Skin epidermis (tissue), 12 donors: Measurements from ENCODE around the gene ATP8A1.
"Not testable (repeated sequence)": the region's sequence is repeated elsewhere in the genome, so short reads cannot be mapped to it uniquely, and the experiment has no call there.

Source experiments
- H3K27ac ChIP-seq, 21 experiments: fragments of 200-600 bp; sonication (generic) in 11 of 21; one replicate each; pipeline ENCODE4 v1.5.0; 2020; ENCODE audit warnings: mild to moderate bottlenecking in 3 of 21, inconsistent platforms in 2 of 21, moderate library complexity in 2 of 21
- H3K4me3 ChIP-seq, 7 experiments: fragments of 200-600 bp; sonication (generic) in 2 of 7; one replicate each; pipeline ENCODE4 v1.5.0; 2020; ENCODE audit warnings: inconsistent platforms in 2 of 7, mild to moderate bottlenecking in 2 of 7, moderate library complexity in 1 of 7

The ATP8A1 gene

GRCh38 chr4:42531341-42532030 lies 125.4 kb downstream of the ATP8A1 start:
- Histone ChIP-seq H3K27ac (no peak overlapping the region), H3K4me3 (no peak overlapping the region)

GRCh38 chr4:42523066-42523718 lies 133.7 kb downstream of the ATP8A1 start:
- H3K4me3 ChIP-seq = no peak overlapping the region
- no peak overlapping the region for H3K27ac ChIP-seq

- Histone ChIP-seq H3K27ac (no peak overlapping the region), H3K4me3 (no peak overlapping the region)
Observed at GRCh38 chr4:42519803-42520417, 137.0 kb downstream of the ATP8A1 start.

GRCh38 chr4:42515156-42515884 lies 141.6 kb downstream of the ATP8A1 start:
- Histone ChIP-seq H3K4me3 (no peak overlapping the region), H3K27ac (no peak overlapping the region)

GRCh38 chr4:42513748-42514492 lies 143.0 kb downstream of the ATP8A1 start:
- Histone ChIP-seq H3K27ac (no peak overlapping the region), H3K4me3 (no peak overlapping the region)

- H3K4me3 ChIP-seq = no peak overlapping the region
- H3K27ac ChIP-seq = no peak overlapping the region
Observed at GRCh38 chr4:42512226-42512625, 144.7 kb downstream of the ATP8A1 start.

GRCh38 chr4:42510225-42510624 lies 146.7 kb downstream of the ATP8A1 start:
- Histone ChIP-seq H3K27ac (no peak overlapping the region), H3K4me3 (no peak overlapping the region)

GRCh38 chr4:42501624-42502401 lies 155.1 kb downstream of the ATP8A1 start:
- no peak overlapping the region for H3K4me3 ChIP-seq
- no peak overlapping the region for H3K27ac ChIP-seq

- Histone ChIP-seq H3K27ac (no peak overlapping the region), H3K4me3 (no peak overlapping the region)
Observed at GRCh38 chr4:42498040-42498439, 158.9 kb downstream of the ATP8A1 start.

GRCh38 chr4:42497142-42497910 lies 159.6 kb downstream of the ATP8A1 start:
- Histone ChIP-seq H3K4me3 (no peak overlapping the region), H3K27ac (no peak overlapping the region)

- H3K4me3 ChIP-seq = no peak overlapping the region
- H3K27ac ChIP-seq = no peak overlapping the region
Observed at GRCh38 chr4:42492962-42493361, 163.9 kb downstream of the ATP8A1 start.

GRCh38 chr4:42490015-42490414 lies 166.9 kb downstream of the ATP8A1 start:
- no peak overlapping the region for H3K4me3 ChIP-seq
- H3K27ac ChIP-seq = no peak overlapping the region

GRCh38 chr4:42489095-42489494 lies 167.8 kb downstream of the ATP8A1 start:
- Histone ChIP-seq H3K27ac (no peak overlapping the region), H3K4me3 (no peak overlapping the region)

- H3K4me3 ChIP-seq = no peak overlapping the region
- no peak overlapping the region for H3K27ac ChIP-seq
Observed at GRCh38 chr4:42488554-42488953, 168.4 kb downstream of the ATP8A1 start.

- no peak overlapping the region for H3K4me3 ChIP-seq
- no peak overlapping the region for H3K27ac ChIP-seq
Observed at GRCh38 chr4:42488114-42488513, 168.8 kb downstream of the ATP8A1 start.

- Histone ChIP-seq H3K27ac (no peak overlapping the region), H3K4me3 (no peak overlapping the region)
Observed at GRCh38 chr4:42487230-42487629, 169.7 kb downstream of the ATP8A1 start.

GRCh38 chr4:42486156-42486555 lies 170.7 kb downstream of the ATP8A1 start:
- not testable (repeated sequence) for H3K27ac ChIP-seq

GRCh38 chr4:42484630-42485029 lies 172.3 kb downstream of the ATP8A1 start:
- no peak overlapping the region for H3K27ac ChIP-seq
- no peak overlapping the region for H3K4me3 ChIP-seq

More at GRCh38 chr4:42486156-42486555, 170.7 kb downstream of the ATP8A1 start:
- H3K4me3 ChIP-seq = not testable (repeated sequence)
